ENCODE data around the gene HFM1.
"Not testable (repeated sequence)": the region's sequence is repeated elsewhere in the genome, so short reads cannot be mapped to it uniquely, and the experiment has no call there.

HFM1 gene

DNA sequence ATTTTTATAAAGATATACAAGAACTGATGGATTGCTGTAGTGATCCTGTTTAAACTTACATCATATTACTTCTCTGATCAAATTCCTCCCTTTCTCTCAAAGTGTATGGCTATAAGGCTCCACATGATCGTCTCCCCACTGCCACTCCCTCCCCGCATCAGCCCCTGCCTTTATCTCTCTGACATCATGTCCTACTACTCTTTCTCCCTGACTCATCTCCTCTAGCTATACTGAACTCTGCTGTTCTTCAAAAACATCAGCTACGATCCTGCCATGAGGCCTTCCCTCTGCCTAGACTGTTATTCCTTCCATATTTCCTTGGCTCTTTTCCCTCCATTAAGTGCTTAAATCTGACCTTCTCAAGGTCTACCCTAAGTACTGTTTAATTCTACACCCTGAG, 22.8 kb downstream of the HFM1 start:
- Histone ChIP-seq H3K27me3 (replicated peaks) (no peaks in the 10 kb centered on the region), H3K4me3 (ENCODE audit: low read depth, low read length) (no peak overlapping the region), H3K36me3 (replicated peaks) (no peaks in the 10 kb centered on the region), H3K27ac (no peak overlapping the region)
- DNase-seq: peak; percentile 35
- in situ Hi-C loops (cut with HindIII; ENCODE audit: low pct_ligation_motif_present, low sequenced_read_pairs): no loop called here
- TF ChIP-seq, protein P1, sequence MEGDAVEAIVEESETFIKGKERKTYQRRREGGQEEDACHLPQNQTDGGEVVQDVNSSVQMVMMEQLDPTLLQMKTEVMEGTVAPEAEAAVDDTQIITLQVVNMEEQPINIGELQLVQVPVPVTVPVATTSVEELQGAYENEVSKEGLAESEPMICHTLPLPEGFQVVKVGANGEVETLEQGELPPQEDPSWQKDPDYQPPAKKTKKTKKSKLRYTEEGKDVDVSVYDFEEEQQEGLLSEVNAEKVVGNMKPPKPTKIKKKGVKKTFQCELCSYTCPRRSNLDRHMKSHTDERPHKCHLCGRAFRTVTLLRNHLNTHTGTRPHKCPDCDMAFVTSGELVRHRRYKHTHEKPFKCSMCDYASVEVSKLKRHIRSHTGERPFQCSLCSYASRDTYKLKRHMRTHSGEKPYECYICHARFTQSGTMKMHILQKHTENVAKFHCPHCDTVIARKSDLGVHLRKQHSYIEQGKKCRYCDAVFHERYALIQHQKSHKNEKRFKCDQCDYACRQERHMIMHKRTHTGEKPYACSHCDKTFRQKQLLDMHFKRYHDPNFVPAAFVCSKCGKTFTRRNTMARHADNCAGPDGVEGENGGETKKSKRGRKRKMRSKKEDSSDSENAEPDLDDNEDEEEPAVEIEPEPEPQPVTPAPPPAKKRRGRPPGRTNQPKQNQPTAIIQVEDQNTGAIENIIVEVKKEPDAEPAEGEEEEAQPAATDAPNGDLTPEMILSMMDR (IDR thresholded peaks at IDR 0.05; ENCODE audit: low read depth, low read length, missing control alignments): no peak

DNA sequence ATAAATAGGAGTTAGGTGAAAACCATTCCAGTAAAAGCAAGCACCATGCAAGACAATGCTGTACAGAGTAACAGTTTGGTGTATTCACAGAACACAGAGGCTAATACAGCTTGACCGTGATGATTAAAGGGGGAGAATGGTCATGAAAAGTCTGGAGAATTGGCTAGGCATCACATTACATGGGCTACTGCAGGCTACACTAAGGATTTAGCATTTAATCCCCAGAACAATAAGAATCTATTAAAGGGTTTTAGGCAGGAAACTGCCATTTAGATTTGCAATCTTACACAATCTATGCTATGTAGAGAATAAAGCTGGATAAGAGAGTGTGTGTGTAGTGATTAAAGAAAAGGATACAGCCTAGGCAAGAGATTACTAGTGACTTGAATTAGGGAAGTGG, 30.6 kb downstream of the HFM1 start:
- Histone ChIP-seq H3K4me3 (ENCODE audit: low read depth, low read length) (no peak overlapping the region), H3K27me3 (replicated peaks) (no peaks in the 10 kb centered on the region), H3K36me3 (replicated peaks) (no peaks in the 10 kb centered on the region), H3K27ac (no peak overlapping the region)
- in situ Hi-C loops (cut with HindIII; ENCODE audit: low pct_ligation_motif_present, low sequenced_read_pairs): no loop called here
- TF ChIP-seq, protein P1 (IDR thresholded peaks at IDR 0.05; ENCODE audit: low read depth, low read length, missing control alignments): no peak
- DNase-seq: no peak

DNA sequence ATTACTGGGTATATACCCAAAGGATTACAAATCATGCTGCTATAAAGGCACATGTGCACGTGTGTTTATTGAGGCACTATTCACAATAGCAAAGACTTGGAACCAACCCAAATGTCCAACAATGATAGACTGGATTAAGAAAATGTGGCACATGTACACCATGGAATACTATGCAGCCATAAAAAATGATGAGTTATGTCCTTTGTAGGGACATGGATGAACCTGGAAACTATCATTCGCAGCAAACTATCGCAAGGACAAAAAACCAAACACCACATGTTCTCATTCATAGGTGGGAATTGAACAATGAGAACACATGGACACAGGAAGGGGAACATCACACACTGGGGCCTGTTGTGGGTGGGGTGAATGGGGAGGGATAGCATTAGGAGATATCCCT, 32.4 kb downstream of the HFM1 start:
- in situ Hi-C loops (cut with HindIII; ENCODE audit: low pct_ligation_motif_present, low sequenced_read_pairs): not testable (repeated sequence)

DNA sequence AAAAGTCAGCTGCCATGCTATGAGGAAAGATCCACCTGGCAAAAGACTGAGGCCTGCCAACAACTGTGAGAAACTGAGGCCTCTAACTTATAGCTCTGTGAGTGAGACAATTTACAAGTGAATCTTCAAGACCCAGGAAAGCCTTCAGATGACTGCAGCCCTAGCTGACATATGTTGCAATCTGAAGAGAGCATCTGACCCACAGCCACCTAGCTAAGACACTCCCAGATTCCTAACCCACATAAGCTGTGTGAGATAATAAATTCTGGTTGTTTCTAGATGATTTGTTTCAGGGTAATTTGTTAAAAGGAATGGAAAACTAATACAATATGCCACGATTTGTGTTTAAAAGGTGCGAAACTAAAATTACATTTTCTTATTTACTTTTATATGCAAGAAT, 55.1 kb downstream of the HFM1 start:
- TF ChIP-seq, protein P1 (IDR thresholded peaks at IDR 0.05; ENCODE audit: low read depth, low read length, missing control alignments): no peak
- DNase-seq: no peak
- Histone ChIP-seq H3K4me3 (ENCODE audit: low read depth, low read length) (no peak overlapping the region), H3K27me3 (replicated peaks) (no peaks in the 10 kb centered on the region), H3K36me3 (replicated peaks) (no peaks in the 10 kb centered on the region), H3K27ac (no peak overlapping the region)
- in situ Hi-C loops (cut with HindIII; ENCODE audit: low pct_ligation_motif_present, low sequenced_read_pairs): no loop called here

More for the DNA sequence above, 32.4 kb downstream of the HFM1 start:
- not testable (repeated sequence) for H3K27me3 ChIP-seq (replicated peaks); H3K4me3 ChIP-seq (ENCODE audit: low read depth, low read length); H3K36me3 ChIP-seq (replicated peaks); H3K27ac ChIP-seq; DNase-seq

DNA sequence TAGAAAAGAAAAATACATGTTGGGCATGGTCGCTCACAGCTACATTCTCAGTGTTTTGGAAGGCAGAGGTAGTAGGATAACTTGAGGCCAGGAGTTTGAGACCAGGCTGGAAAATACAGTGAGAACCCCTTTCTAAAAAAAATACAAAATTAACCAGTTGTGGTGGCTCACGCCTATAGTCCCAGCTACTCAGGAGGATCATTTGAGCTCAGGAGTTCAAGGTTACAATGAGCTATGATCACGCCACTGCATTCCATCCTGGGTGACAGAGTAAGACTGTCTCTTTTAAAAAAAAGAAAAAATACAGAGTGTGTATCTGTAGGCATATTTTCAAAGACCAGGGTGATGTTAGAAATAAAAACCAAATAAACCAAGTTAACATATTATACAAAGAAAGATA, 57.8 kb downstream of the HFM1 start:
- Histone ChIP-seq H3K27ac (no peak overlapping the region), H3K4me3 (ENCODE audit: low read depth, low read length) (no peak overlapping the region), H3K27me3 (replicated peaks) (no peaks in the 10 kb centered on the region), H3K36me3 (replicated peaks) (no peaks in the 10 kb centered on the region)
- in situ Hi-C loops (cut with HindIII; ENCODE audit: low pct_ligation_motif_present, low sequenced_read_pairs): no loop called here
- TF ChIP-seq, protein P1 (IDR thresholded peaks at IDR 0.05; ENCODE audit: low read depth, low read length, missing control alignments): no peak
- no peak for DNase-seq

DNA sequence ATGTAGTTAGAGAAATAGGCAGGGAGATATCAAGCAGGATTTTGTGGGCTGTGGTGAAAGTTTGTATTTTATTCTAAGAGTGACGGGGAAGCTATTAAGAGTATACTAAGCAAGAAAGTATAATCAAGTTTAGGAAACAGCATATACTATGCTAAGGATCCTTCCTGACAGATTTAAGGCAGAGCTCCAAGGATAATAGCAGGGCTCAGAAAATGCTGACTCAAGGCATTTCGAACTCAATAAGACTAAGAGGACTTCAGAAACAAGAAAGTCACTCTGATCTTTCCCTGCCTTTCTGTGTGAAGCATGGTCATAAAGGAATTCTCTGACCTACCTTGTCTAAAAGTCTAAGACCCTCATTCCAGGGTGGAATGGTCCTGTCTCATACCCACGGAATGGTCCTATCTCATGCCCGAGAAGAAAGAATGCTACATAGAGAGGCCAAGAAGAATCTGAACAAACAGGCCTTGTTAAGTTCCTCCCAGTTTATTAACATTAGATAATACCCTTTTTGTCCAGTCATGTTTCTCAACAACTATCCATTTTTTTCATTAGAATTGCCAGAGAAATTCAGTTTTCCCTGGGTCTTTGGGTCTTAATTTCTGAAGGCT, 59.1 kb downstream of the HFM1 start:
- no peaks in the 10 kb centered on the region for H3K27me3 ChIP-seq (replicated peaks)
- no peak overlapping the region for H3K27ac ChIP-seq
- in situ Hi-C loops (cut with HindIII; ENCODE audit: low pct_ligation_motif_present, low sequenced_read_pairs): no loop called here
- no peaks in the 10 kb centered on the region for H3K36me3 ChIP-seq (replicated peaks)
- no peak overlapping the region for H3K4me3 ChIP-seq (ENCODE audit: low read depth, low read length)
- TF ChIP-seq, protein P1 (IDR thresholded peaks at IDR 0.05; ENCODE audit: low read depth, low read length, missing control alignments): no peak
- no peak for DNase-seq

Data from brain microvascular endothelial cell (primary cell).